Endothelial cell of umbilical vein (primary cell): Measurements from ENCODE around the gene KBTBD8. TPM values are rescaled to one million over a fixed set of nuclear protein-coding genes. Genes with fewer than 3 reads are reported as not detected.

Source experiments
- BruUV-seq: library from RNA; stranded (reverse); fragments of 400-500 nt; replicated peaks from 2 replicates; lab custom pipeline; 2021; lab: Mats Ljungman, UMichigan
- CTCF ChIA-PET: fragments of 300-600, 350-600 bp; sonication (Branson Sonifier 250); formaldehyde crosslinking; loops from one replicate; lab custom pipeline; 2021; ENCODE audit warnings: antibody characterized with exemption, inconsistent platforms; lab: Charles Lee
- POLR2A ChIA-PET: fragments of 300-600, 350-600 bp; sonication (Branson Sonifier 250); formaldehyde crosslinking; loops from one replicate; lab custom pipeline; 2021; ENCODE audit warnings: antibody characterized with exemption, inconsistent platforms; lab: Charles Lee
- DNase-seq: peaks from one replicate; pipeline ENCODE4 v3.0.0-alpha.2; 2011; ENCODE audit warnings: low read depth, low spot score
- FAIRE-seq: peaks from 2 replicates; lab custom pipeline; 2011; peaks lifted over from hg19 to GRCh38; lab: Jason Lieb, UNC
- H2AFZ ChIP-seq: 2 replicates; pipeline ENCODE4 v1.6.0; 2012; ENCODE audit warnings: low read depth, low read length, control low read depth, inconsistent platforms
- H3K27ac ChIP-seq: 2 replicates; pipeline ENCODE4 v1.5.1; 2011; ENCODE audit warnings: low read depth, mild to moderate bottlenecking, control low read depth, low read length, moderate library complexity; ENCODE audit not compliant: insufficient read depth
- H3K27me3 ChIP-seq, 2 experiments: 2 replicates each; pipeline versions ENCODE4 v1.6.0 to v1.6.1; 2011; ENCODE audit warnings: low read length in 2 of 2, mixed read lengths in 1 of 2; ENCODE audit not compliant: control insufficient read depth in 2 of 2, insufficient read depth in 2 of 2
- H3K36me3 ChIP-seq, 2 experiments: 2 replicates in 1 of 2; 3 replicates in 1 of 2; pipeline ENCODE4 v1.5.1; 2011; ENCODE audit warnings: low read length in 2 of 2, mild to moderate bottlenecking in 1 of 2, moderate library complexity in 1 of 2; ENCODE audit not compliant: control insufficient read depth in 2 of 2, insufficient read depth in 2 of 2; ENCODE audit errors: extremely low read depth in 1 of 2
- H3K4me1 ChIP-seq: 3 replicates; pipeline ENCODE4 v1.5.1; 2011; ENCODE audit warnings: mild to moderate bottlenecking, low read length; ENCODE audit not compliant: control insufficient read depth, insufficient read depth; ENCODE audit errors: extremely low read depth
- H3K4me2 ChIP-seq: 2 replicates; pipeline ENCODE4 v1.6.1; 2011; ENCODE audit warnings: low read length, control low read depth, mixed read lengths; ENCODE audit not compliant: insufficient read depth
- H3K4me3 ChIP-seq, 3 experiments: fragments of 200-600 bp in 1 of 3; sonication (generic), shearing (Covaris generic) in 1 of 3; replicated peaks in 1 of 3; 2 replicates each; pipeline ENCODE4 v1.5.1; 2011 to 2016; ENCODE audit warnings: control low read depth in 3 of 3, low read length in 3 of 3, mild to moderate bottlenecking in 2 of 3, inconsistent platforms in 1 of 3, low read depth in 1 of 3, moderate library complexity in 1 of 3; ENCODE audit not compliant: insufficient read depth in 1 of 3
- H3K79me2 ChIP-seq: 2 replicates; pipeline ENCODE4 v1.6.0; 2012; ENCODE audit warnings: low read length, inconsistent platforms; ENCODE audit not compliant: control insufficient read depth, insufficient read depth
- H3K9ac ChIP-seq: replicated peaks from 2 replicates; pipeline ENCODE3; 2011; ENCODE audit warnings: low read length, control low read depth; ENCODE audit not compliant: insufficient read depth; ENCODE audit errors: extremely low read depth
- H3K9me1 ChIP-seq: replicated peaks from 3 replicates; pipeline ENCODE4 v1.6.0; 2011; ENCODE audit warnings: mild to moderate bottlenecking, low read length; ENCODE audit not compliant: control insufficient read depth, insufficient read depth; ENCODE audit errors: extremely low read depth
- H3K9me3 ChIP-seq: replicated peaks from 2 replicates; pipeline ENCODE4 v1.5.1; 2012; ENCODE audit warnings: low read length, inconsistent platforms; ENCODE audit not compliant: control insufficient read depth, insufficient read depth
- H4K20me1 ChIP-seq: replicated peaks from 2 replicates; pipeline ENCODE3; 2011; ENCODE audit warnings: mild to moderate bottlenecking, low read length; ENCODE audit not compliant: control insufficient read depth, insufficient read depth; ENCODE audit errors: extremely low read depth
- CTCF ChIP-seq, 2 donors: IDR thresholded peaks; 1 replicate in 1 of 2; 2 replicates in 1 of 2; pipeline ENCODE4 v1.5.1; 2011; ENCODE audit warnings: low read length in 2 of 2, mild to moderate bottlenecking in 2 of 2, moderate library complexity in 2 of 2, control low read depth in 1 of 2, inconsistent platforms in 1 of 2, low read depth in 1 of 2; ENCODE audit not compliant: insufficient read depth in 1 of 2; ENCODE audit errors: extremely low read depth in 1 of 2
- EZH2 ChIP-seq: IDR thresholded peaks from 2 replicates; pipeline ENCODE4 v1.6.1; 2012; ENCODE audit warnings: borderline replicate concordance, low read depth, mild to moderate bottlenecking, moderate library complexity, low read length, inconsistent platforms; ENCODE audit not compliant: severe bottlenecking
- FOS ChIP-seq: IDR thresholded peaks from 2 replicates; pipeline ENCODE4 v1.6.1; 2011; ENCODE audit warnings: mild to moderate bottlenecking, low read length, moderate library complexity, borderline replicate concordance; ENCODE audit not compliant: insufficient read depth
- GATA2 ChIP-seq: IDR thresholded peaks from 2 replicates; pipeline ENCODE4 v1.7.0; 2011; ENCODE audit warnings: low read depth, mild to moderate bottlenecking, moderate library complexity, mixed read lengths, low read length; ENCODE audit not compliant: insufficient read length, insufficient read depth
- JUN ChIP-seq: IDR thresholded peaks from 2 replicates; pipeline ENCODE4 v1.6.1; 2011; ENCODE audit warnings: borderline replicate concordance, low read depth; ENCODE audit not compliant: insufficient read length, insufficient read depth
- MAX ChIP-seq: IDR thresholded peaks from 2 replicates; pipeline ENCODE4 v1.6.1; 2011; ENCODE audit not compliant: insufficient read depth, insufficient read length
- MYC ChIP-seq: IDR thresholded peaks from one replicate; pipeline ENCODE4 v1.6.1; 2011; ENCODE audit warnings: mild to moderate bottlenecking, low read depth, low read length
- POLR2A ChIP-seq: IDR thresholded peaks from 2 replicates; pipeline ENCODE4 v1.6.1; 2012; ENCODE audit warnings: low read depth, mild to moderate bottlenecking, control low read depth, low read length
- POLR2AphosphoS5 ChIP-seq: IDR thresholded peaks from 2 replicates; pipeline ENCODE4 v1.6.1; 2012; ENCODE audit warnings: low read depth, mild to moderate bottlenecking, control low read depth, low read length, moderate library complexity; ENCODE audit not compliant: insufficient read depth
- dilution Hi-C: fragments of 300-500 bp; cut with MboI; formaldehyde crosslinking; loops from one replicate; pipeline ENCODE4 v1.15.0; 2019; ENCODE audit warnings: low sequenced_read_pairs; ENCODE audit not compliant: extremely low pct_ligation_motif_present
- intact Hi-C: fragments of 100-400 bp; cut with micrococcal nuclease; formaldehyde crosslinking; loops from one replicate; pipeline ENCODE4 v1.10.0; 2022
- polyA plus RNA-seq, 4 experiments: library from polyadenylated mRNA; depleted of rRNA in 3 of 4; stranded (reverse) in 3 of 4; unstranded in 1 of 4; fragments of >200 nt; gene quantifications; 2 replicates each; pipeline versions ENCODE4 v1.2.1 to v1.2.3, GENCODE V29; 2011 to 2012; ENCODE audit warnings: missing spikeins in 1 of 4
- total RNA-seq: library from RNA; stranded (reverse); gene quantifications from 2 replicates; pipeline ENCODE4 v1.2.3, GENCODE V29; 2021

The KBTBD8 gene
- total and polyA plus RNA-seq, 2 donors (not counting 3 experiments of a cell fraction or from before 2014, with no cell fraction given): 0.26 to 1.1 TPM

GRCh38 chr3:66985336-66985920 lies 12.7 kb upstream of the KBTBD8 start:
- intact Hi-C loops (no loop called here), dilution Hi-C loops (no loop called here)
- H3K4me3 ChIP-seq: no peak overlapping the region
- ChIA-PET CTCF (interaction anchor here (1.0 kb wide), 1 partner anchor 129 kb away, joined by 4 read pairs; no protein-coding TSS in a partner anchor), POLR2A (no interaction called here)
- H3K9ac ChIP-seq: no peak overlapping the region
- DNase-seq: no peak
- no peaks in the 10 kb centered on the region for H3K79me2 ChIP-seq
- no peaks in the 10 kb centered on the region for H4K20me1 ChIP-seq
- H3K27me3 ChIP-seq: peaks cover 2 to 3% of the 10 kb centered on the region in 2 experiments
- BruUV-seq: no TSS peak
- no peak overlapping the region for H3K27ac ChIP-seq
- no peak for FAIRE-seq
- H3K36me3 ChIP-seq: no peaks in the 10 kb centered on the region
- H3K9me1 ChIP-seq: no peaks in the 10 kb centered on the region
- no peak for TF ChIP-seq POLR2AphosphoS5
- no peak for TF ChIP-seq POLR2A
- no peak for TF ChIP-seq GATA2
- no peak for TF ChIP-seq CTCF (IDR thresholded peaks at IDR 0.05; ENCODE audit: extremely low read depth in 1 of 2, insufficient read depth in 1 of 2, low read depth in 1 of 2, low read length in 2 of 2)
- TF ChIP-seq EZH2: no peak
- no peak for TF ChIP-seq JUN
- no peak for TF ChIP-seq MYC
- TF ChIP-seq MAX: no peak
- no peak for TF ChIP-seq FOS
- H3K4me2 ChIP-seq: no peak overlapping the region
- no peaks in the 10 kb centered on the region for H3K4me1 ChIP-seq
- H2AFZ ChIP-seq: no peak overlapping the region
- no peaks in the 10 kb centered on the region for H3K9me3 ChIP-seq
